ENCODE data around the gene CFAP99. TPM values are rescaled to one million over a fixed set of nuclear protein-coding genes. Genes with fewer than 3 reads are reported as not detected.

CFAP99 gene
- polyA plus RNA-seq, 1 donor (not counting 4 experiments of a cell fraction or from before 2014, with no cell fraction given) = not detected

- no peaks in the 10 kb centered on the region for H3K9me1 ChIP-seq (ENCODE audit: control insufficient read depth, extremely low read depth, insufficient read depth, low read length)
- H3K27ac ChIP-seq (ENCODE audit: control insufficient read depth, insufficient read depth, low read length) = no peak overlapping the region
- FAIRE-seq = no peak
- no peaks in the 10 kb centered on the region for H3K4me1 ChIP-seq (ENCODE audit: control insufficient read depth, extremely low read depth, insufficient read depth, low read length)
- H3K36me3 ChIP-seq (ENCODE audit: control insufficient read depth in 2 of 2, extremely low read depth in 1 of 2, insufficient read depth in 2 of 2, low read length in 2 of 2) = no peaks in the 10 kb centered on the region
- H3K4me3 ChIP-seq (ENCODE audit: control insufficient read depth in 2 of 3, extremely low read depth in 1 of 3, insufficient read depth in 2 of 3, low read depth in 1 of 3, low read length in 3 of 3) = no peak overlapping the region
- H3K27me3 ChIP-seq (ENCODE audit: control insufficient read depth, extremely low read depth, insufficient read depth, low read length) = peaks cover 27% of the 10 kb centered on the region
- no peaks in the 10 kb centered on the region for H4K20me1 ChIP-seq (ENCODE audit: control insufficient read depth, extremely low read depth, insufficient read depth, low read length)
- dilution Hi-C loops (cut with MboI; ENCODE audit: extremely low pct_ligation_motif_present, low sequenced_read_pairs) = no loop called here
- H3K9me3 ChIP-seq (ENCODE audit: control insufficient read depth, low read depth, low read length) = no peaks in the 10 kb centered on the region
- DNase-seq (ENCODE audit: low read depth, low spot score) = no peak
- no peaks in the 10 kb centered on the region for H3K79me2 ChIP-seq (ENCODE audit: control insufficient read depth, insufficient read depth, low read length)
- no peak overlapping the region for H3K9ac ChIP-seq (ENCODE audit: control insufficient read depth, extremely low read depth, insufficient read depth, low read length)
- TF ChIP-seq EZH2 (IDR thresholded peaks at IDR 0.05; ENCODE audit: low read length) (no peak), CTCF (optimal IDR thresholded peaks at IDR 0.05 in 1 of 3, IDR thresholded peaks at IDR 0.05 in 1 of 3, conservative IDR thresholded peaks at IDR 0.05 in 1 of 3; ENCODE audit: extremely low read depth in 1 of 3, insufficient read depth in 2 of 3, low read length in 3 of 3) (no peak)
- H3K4me2 ChIP-seq (ENCODE audit: control insufficient read depth, extremely low read depth, insufficient read depth, low read depth, low read length) = no peak overlapping the region
- H2AFZ ChIP-seq (ENCODE audit: control insufficient read depth, low read length) = no peak overlapping the region
Measured at GRCh38 chr4:2461246-2461960, 42.6 kb downstream of the CFAP99 start.

- Histone ChIP-seq H3K9me3 (ENCODE audit: control insufficient read depth, low read depth, low read length) (no peaks in the 10 kb centered on the region), H3K36me3 (ENCODE audit: control insufficient read depth in 2 of 2, extremely low read depth in 1 of 2, insufficient read depth in 2 of 2, low read length in 2 of 2) (no peaks in the 10 kb centered on the region), H3K4me1 (ENCODE audit: control insufficient read depth, extremely low read depth, insufficient read depth, low read length) (no peaks in the 10 kb centered on the region), H3K27ac (ENCODE audit: control insufficient read depth, insufficient read depth, low read length) (no peak overlapping the region), H3K9me1 (ENCODE audit: control insufficient read depth, extremely low read depth, insufficient read depth, low read length) (no peaks in the 10 kb centered on the region), H4K20me1 (ENCODE audit: control insufficient read depth, extremely low read depth, insufficient read depth, low read length) (no peaks in the 10 kb centered on the region), H3K4me3 (ENCODE audit: control insufficient read depth in 2 of 3, extremely low read depth in 1 of 3, insufficient read depth in 2 of 3, low read depth in 1 of 3, low read length in 3 of 3) (peak overlapping the region; percentile 17 to 44 (median 27)), H3K4me2 (ENCODE audit: control insufficient read depth, extremely low read depth, insufficient read depth, low read depth, low read length) (peak overlapping the region; percentile 64), H2AFZ (ENCODE audit: control insufficient read depth, low read length) (peak overlapping the region; percentile 30), H3K79me2 (ENCODE audit: control insufficient read depth, insufficient read depth, low read length) (no peaks in the 10 kb centered on the region), H3K27me3 (ENCODE audit: control insufficient read depth, extremely low read depth, insufficient read depth, low read length) (peaks cover 27% of the 10 kb centered on the region), H3K9ac (ENCODE audit: control insufficient read depth, extremely low read depth, insufficient read depth, low read length) (no peak overlapping the region)
- no peak for TF ChIP-seq EZH2 (IDR thresholded peaks at IDR 0.05; ENCODE audit: low read length)
- TF ChIP-seq CTCF (optimal IDR thresholded peaks at IDR 0.05 in 1 of 3, IDR thresholded peaks at IDR 0.05 in 1 of 3, conservative IDR thresholded peaks at IDR 0.05 in 1 of 3; ENCODE audit: extremely low read depth in 1 of 3, insufficient read depth in 2 of 3, low read length in 3 of 3) = no peak
- no peak for DNase-seq (ENCODE audit: low read depth, low spot score)
- dilution Hi-C loops (cut with MboI; ENCODE audit: extremely low pct_ligation_motif_present, low sequenced_read_pairs) = no loop called here
- FAIRE-seq = no peak
Measured at GRCh38 chr4:2462218-2462991, 43.6 kb downstream of the CFAP99 start.

Data from keratinocyte (primary cell).